Type B pancreatic cell (in vitro differentiated cells): ENCODE results near the gene RPL15. TPM values are rescaled to one million over a fixed set of nuclear protein-coding genes. Genes with fewer than 3 reads are reported as not detected.
"Not testable (repeated sequence)": the region's sequence is repeated elsewhere in the genome, so short reads cannot be mapped to it uniquely, and the experiment has no call there.

Experiments used
- DNase-seq: peaks from one replicate; pipeline ENCODE4 v3.0.0; 2021; ENCODE audit warnings: mixed read lengths; ENCODE audit not compliant: unreplicated experiment; ENCODE audit errors: extremely low spot score
- H3K27ac Mint-ChIP-seq: 2 replicates; pipeline ENCODE4 v1.8.0; 2021; ENCODE audit warnings: mild to moderate bottlenecking, mixed read lengths
- H3K27me3 Mint-ChIP-seq: 2 replicates; pipeline ENCODE4 v1.8.0; 2021; ENCODE audit warnings: mixed read lengths
- H3K36me3 Mint-ChIP-seq: 2 replicates; pipeline ENCODE4 v1.8.0; 2021; ENCODE audit warnings: mixed read lengths
- H3K4me1 Mint-ChIP-seq: one replicate; pipeline ENCODE4 v1.8.0; 2021; ENCODE audit warnings: mixed read lengths; ENCODE audit not compliant: unreplicated experiment
- H3K4me3 Mint-ChIP-seq: 2 replicates; pipeline ENCODE4 v1.8.0; 2021; ENCODE audit warnings: mild to moderate bottlenecking, mixed read lengths
- H3K9me3 Mint-ChIP-seq: 2 replicates; pipeline ENCODE4 v1.8.0; 2021; ENCODE audit warnings: mixed read lengths
- CTCF ChIP-seq: fragments of 200-600 bp; sonication (generic); conservative IDR thresholded peaks from 2 replicates; pipeline ENCODE4 v1.5.0; 2021; ENCODE audit warnings: antibody characterized with exemption, mild to moderate bottlenecking
- total RNA-seq: library from RNA; stranded (reverse); gene quantifications from 2 replicates; pipeline ENCODE4 v1.2.1, GENCODE V29; 2021; ENCODE audit warnings: low replicate concordance

RPL15 gene
- total RNA-seq, 1 donor from 2014 or later = 2,257 TPM

GRCh38 chr3:23877329-23877980 lies 39.5 kb upstream of the RPL15 start:
- no peaks in the 10 kb centered on the region for H3K9me3 Mint-ChIP-seq
- no peak for DNase-seq
- no peak for TF ChIP-seq CTCF
- H3K27ac Mint-ChIP-seq = no peak overlapping the region
- peaks cover 24% of the 10 kb centered on the region for H3K36me3 Mint-ChIP-seq
- H3K27me3 Mint-ChIP-seq = no peaks in the 10 kb centered on the region
- H3K4me1 Mint-ChIP-seq = peaks cover 22% of the 10 kb centered on the region
- H3K4me3 Mint-ChIP-seq = no peak overlapping the region

DNA sequence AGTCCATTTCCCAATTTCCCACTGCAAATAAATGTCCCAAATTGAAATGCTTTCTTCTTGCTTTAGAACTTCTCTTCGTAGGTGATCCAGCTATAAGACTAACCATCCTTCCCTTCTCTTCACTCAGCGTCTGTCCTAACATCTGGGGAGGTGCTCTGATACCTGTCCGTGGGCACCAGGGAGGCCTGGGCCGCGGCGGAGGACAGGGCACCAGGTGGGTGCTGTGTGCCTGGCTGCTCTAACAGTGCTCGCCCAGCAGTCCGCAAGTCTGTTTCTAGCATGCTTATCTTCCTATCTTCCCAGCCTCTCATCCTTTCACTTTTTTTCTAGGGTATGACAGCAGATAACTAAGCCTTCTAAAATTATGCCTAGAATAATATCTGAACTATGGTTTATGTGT lies 37.4 kb upstream of the RPL15 start:
- TF ChIP-seq CTCF = no peak
- DNase-seq = no peak
- H3K4me3 Mint-ChIP-seq = no peak overlapping the region
- H3K27me3 Mint-ChIP-seq = no peaks in the 10 kb centered on the region
- H3K4me1 Mint-ChIP-seq = peaks cover 13% of the 10 kb centered on the region
- no peaks in the 10 kb centered on the region for H3K9me3 Mint-ChIP-seq
- peaks cover 29% of the 10 kb centered on the region for H3K36me3 Mint-ChIP-seq
- H3K27ac Mint-ChIP-seq = no peak overlapping the region

- Mint-ChIP-seq H3K36me3 (peaks cover 29% of the 10 kb centered on the region), H3K4me1 (peaks cover 7% of the 10 kb centered on the region), H3K9me3 (no peaks in the 10 kb centered on the region), H3K4me3 (no peak overlapping the region), H3K27me3 (no peaks in the 10 kb centered on the region), H3K27ac (no peak overlapping the region)
- no peak for DNase-seq
- no peak for TF ChIP-seq CTCF
Measured at GRCh38 chr3:23880703-23881339, 36.1 kb upstream of the RPL15 start.

- not testable (repeated sequence) for H3K27ac Mint-ChIP-seq, H3K4me1 Mint-ChIP-seq
- peaks cover 32% of the 10 kb centered on the region for H3K36me3 Mint-ChIP-seq
Measured at GRCh38 chr3:23881993-23882392, 34.9 kb upstream of the RPL15 start.

DNA sequence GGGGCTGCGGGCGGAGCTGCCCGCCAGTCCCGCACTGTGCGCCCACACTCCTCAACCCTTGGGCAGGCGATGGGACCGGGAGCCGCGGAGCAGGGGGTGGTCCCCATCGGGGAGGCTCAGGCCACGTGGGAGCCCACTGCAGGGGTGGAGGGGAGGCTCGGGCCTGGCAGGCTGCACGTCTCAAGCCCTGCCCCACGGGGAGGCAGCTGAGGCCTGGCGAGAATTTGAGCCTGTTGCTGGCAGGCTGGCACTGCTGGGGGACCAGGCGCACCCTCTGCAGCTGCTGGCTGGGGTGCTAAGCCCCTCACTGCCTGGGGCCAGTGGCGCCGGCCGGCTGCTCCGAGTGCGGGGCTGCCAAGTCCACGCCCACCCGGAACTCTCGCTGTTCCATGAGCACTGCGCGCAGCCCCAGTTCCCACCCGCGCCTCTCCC lies 34.4 kb upstream of the RPL15 start:
- Mint-ChIP-seq H3K36me3 (peaks cover 32% of the 10 kb centered on the region), H3K27ac (no peak overlapping the region), H3K9me3 (no peaks in the 10 kb centered on the region), H3K27me3 (no peaks in the 10 kb centered on the region), H3K4me3 (no peak overlapping the region), H3K4me1 (no peaks in the 10 kb centered on the region)
- DNase-seq = no peak
- no peak for TF ChIP-seq CTCF

More at GRCh38 chr3:23881993-23882392, 34.9 kb upstream of the RPL15 start:
- DNase-seq, H3K27me3 Mint-ChIP-seq, H3K4me3 Mint-ChIP-seq, H3K9me3 Mint-ChIP-seq: not testable (repeated sequence)

- peak; percentile 52 for TF ChIP-seq CTCF
- DNase-seq = no peak
- H3K36me3 Mint-ChIP-seq = peaks cover 30% of the 10 kb centered on the region
- H3K4me3 Mint-ChIP-seq = no peak overlapping the region
- no peaks in the 10 kb centered on the region for H3K27me3 Mint-ChIP-seq
- H3K9me3 Mint-ChIP-seq = no peaks in the 10 kb centered on the region
- H3K27ac Mint-ChIP-seq = no peak overlapping the region
- H3K4me1 Mint-ChIP-seq = no peaks in the 10 kb centered on the region
Measured at GRCh38 chr3:23884481-23884880, 32.5 kb upstream of the RPL15 start.
